Measurements from ENCODE around the gene KCNH1. TPM values are rescaled to one million over a fixed set of nuclear protein-coding genes. Genes with fewer than 3 reads are reported as not detected.

The KCNH1 gene
- total and polyA plus RNA-seq, 2 experiments from 2014 or later: 0.28 TPM; not detected in 1

GRCh38 chr1:210663730-210664573, 470.0 kb downstream of the KCNH1 start:
- ATAC-seq (no peak), DNase-seq (ENCODE audit: low spot score) (no peak)
- Mint-ChIP-seq H3K9me3 (no peaks in the 10 kb centered on the region; the same call in 2 of the 3 replicates), H3K4me1 (no peaks in the 10 kb centered on the region), H3K4me3 (no peak overlapping the region), H3K27ac (no peak overlapping the region), H3K36me3 (ENCODE audit: low read depth) (no peaks in the 10 kb centered on the region), H3K27me3 (ENCODE audit: insufficient read depth, low read depth, poor library complexity) (peaks cover 1% of the 10 kb centered on the region)
- Histone ChIP-seq H4K20me1 (replicated peaks; ENCODE audit: insufficient read depth) (no peaks in the 10 kb centered on the region), H3K4me2 (no peak overlapping the region), H3K9me2 (ENCODE audit: insufficient read depth) (0 out of 2 replicates have a peak, but pooled peaks cover 5% of the 10 kb centered on the region), H3K4me1 (ENCODE audit: insufficient read depth) (no peaks in the 10 kb centered on the region), H3K36me3 (ENCODE audit: insufficient read depth) (no peaks in the 10 kb centered on the region), H3K4me3 (no peak overlapping the region), H3F3A (replicated peaks; ENCODE audit: low read depth) (no peaks in the 10 kb centered on the region), H3K27ac (ENCODE audit: low read depth) (no peak overlapping the region), H3K27me3 (ENCODE audit: insufficient read depth) (no peaks in the 10 kb centered on the region), H2AFZ (no peak overlapping the region), H3K79me2 (replicated peaks; ENCODE audit: insufficient read depth) (no peaks in the 10 kb centered on the region)
- TF ChIP-seq ZNF114 (CRISPR knock-in tag; IDR thresholded peaks at IDR 0.05): no peak

GRCh38 chr1:210662291-210663050, 471.5 kb downstream of the KCNH1 start:
- no peaks in the 10 kb centered on the region for H3F3A ChIP-seq (replicated peaks; ENCODE audit: low read depth)
- H2AFZ ChIP-seq: no peak overlapping the region
- H3K36me3 Mint-ChIP-seq (ENCODE audit: low read depth): no peaks in the 10 kb centered on the region
- no peak for ATAC-seq
- no peaks in the 10 kb centered on the region; the same call in 2 of the 3 replicates for H3K9me3 Mint-ChIP-seq
- H3K27me3 ChIP-seq (ENCODE audit: insufficient read depth): no peaks in the 10 kb centered on the region
- DNase-seq (ENCODE audit: low spot score): no peak
- no peaks in the 10 kb centered on the region for H3K4me1 Mint-ChIP-seq
- H3K79me2 ChIP-seq (replicated peaks; ENCODE audit: insufficient read depth): no peaks in the 10 kb centered on the region
- H3K4me2 ChIP-seq: no peak overlapping the region
- no peaks in the 10 kb centered on the region for H4K20me1 ChIP-seq (replicated peaks; ENCODE audit: insufficient read depth)
- H3K4me3 ChIP-seq: no peak overlapping the region
- no peak overlapping the region for H3K27ac Mint-ChIP-seq
- no peak overlapping the region for H3K4me3 Mint-ChIP-seq
- H3K27me3 Mint-ChIP-seq (ENCODE audit: insufficient read depth, low read depth, poor library complexity): peaks cover 1% of the 10 kb centered on the region
- no peaks in the 10 kb centered on the region for H3K4me1 ChIP-seq (ENCODE audit: insufficient read depth)
- H3K36me3 ChIP-seq (ENCODE audit: insufficient read depth): no peaks in the 10 kb centered on the region
- no peak overlapping the region for H3K27ac ChIP-seq (ENCODE audit: low read depth)
- 0 out of 2 replicates have a peak, but pooled peaks cover 5% of the 10 kb centered on the region for H3K9me2 ChIP-seq (ENCODE audit: insufficient read depth)
- TF ChIP-seq CREB1 (CRISPR knock-in tag; IDR thresholded peaks at IDR 0.05; ENCODE audit: low read depth) (no peak), EZH2 (IDR thresholded peaks at IDR 0.05; ENCODE audit: low read depth, unreplicated experiment) (no peak), ZNF331 (CRISPR knock-in tag; IDR thresholded peaks at IDR 0.05; ENCODE audit: low read depth) (no peak), EZH2phosphoT487 (IDR thresholded peaks at IDR 0.05; ENCODE audit: unreplicated experiment) (no peak), ZNF462 (CRISPR knock-in tag; IDR thresholded peaks at IDR 0.05) (no peak), POLR2AphosphoS5 (IDR thresholded peaks at IDR 0.05; ENCODE audit: low read depth) (no peak), JUNB (IDR thresholded peaks at IDR 0.05; ENCODE audit: unreplicated experiment) (no peak), NANOG (IDR thresholded peaks at IDR 0.05; ENCODE audit: borderline replicate concordance) (no peak), ZNF114 (CRISPR knock-in tag; IDR thresholded peaks at IDR 0.05) (no peak), CTCF (conservative IDR thresholded peaks at IDR 0.05; ENCODE audit: low read depth in 2 of 2) (no peak)
- TF ChIP-seq, protein P1, sequence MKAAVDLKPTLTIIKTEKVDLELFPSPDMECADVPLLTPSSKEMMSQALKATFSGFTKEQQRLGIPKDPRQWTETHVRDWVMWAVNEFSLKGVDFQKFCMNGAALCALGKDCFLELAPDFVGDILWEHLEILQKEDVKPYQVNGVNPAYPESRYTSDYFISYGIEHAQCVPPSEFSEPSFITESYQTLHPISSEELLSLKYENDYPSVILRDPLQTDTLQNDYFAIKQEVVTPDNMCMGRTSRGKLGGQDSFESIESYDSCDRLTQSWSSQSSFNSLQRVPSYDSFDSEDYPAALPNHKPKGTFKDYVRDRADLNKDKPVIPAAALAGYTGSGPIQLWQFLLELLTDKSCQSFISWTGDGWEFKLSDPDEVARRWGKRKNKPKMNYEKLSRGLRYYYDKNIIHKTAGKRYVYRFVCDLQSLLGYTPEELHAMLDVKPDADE (IDR thresholded peaks at IDR 0.05): no peak

Measured in GM23338 (cell line).